ENCODE measurements around the gene SEMA5A.

- TF ChIP-seq POLR2A (IDR thresholded peaks at IDR 0.05) (no peak), CTCF (IDR thresholded peaks at IDR 0.05) (no peak)
Observed at GRCh38 chr5:9538504-9538903, 7.4 kb downstream of the SEMA5A start.
